ENCODE data around the gene FGF7.
"Not testable (repeated sequence)": the region's sequence is repeated elsewhere in the genome, so short reads cannot be mapped to it uniquely, and the experiment has no call there.

Gene FGF7

GRCh38 chr15:49439678-49440395 is 16.8 kb downstream of the FGF7 start:
- no peak for DNase-seq (ENCODE audit: low read depth in 2 of 2)

- DNase-seq (ENCODE audit: low read depth in 2 of 2), result no peak
Measured at GRCh38 chr15:49441356-49441755, 18.3 kb downstream of the FGF7 start.

GRCh38 chr15:49441816-49442215 is 18.8 kb downstream of the FGF7 start:
- DNase-seq (ENCODE audit: low read depth in 2 of 2), result no peak

DNA sequence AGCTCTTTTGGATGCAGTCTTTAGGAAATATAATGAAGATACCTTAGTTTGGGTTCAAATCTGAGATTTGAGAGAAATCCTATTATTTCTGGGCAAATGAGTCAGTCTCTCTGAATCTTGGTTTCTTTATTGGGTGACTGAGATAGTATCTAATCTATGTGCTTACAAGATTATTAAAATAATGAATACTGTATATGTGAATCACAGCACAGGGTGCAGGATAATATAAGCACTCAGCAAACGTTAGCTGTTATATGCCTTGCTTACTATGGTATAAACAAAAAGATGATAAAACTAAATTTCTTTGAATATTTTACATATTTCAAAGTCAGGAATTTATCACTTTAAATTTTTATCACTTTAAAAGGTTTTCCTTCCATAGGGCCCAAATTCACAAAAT is 29.6 kb downstream of the FGF7 start:
- no peak for DNase-seq (ENCODE audit: low read depth in 2 of 2)

DNA sequence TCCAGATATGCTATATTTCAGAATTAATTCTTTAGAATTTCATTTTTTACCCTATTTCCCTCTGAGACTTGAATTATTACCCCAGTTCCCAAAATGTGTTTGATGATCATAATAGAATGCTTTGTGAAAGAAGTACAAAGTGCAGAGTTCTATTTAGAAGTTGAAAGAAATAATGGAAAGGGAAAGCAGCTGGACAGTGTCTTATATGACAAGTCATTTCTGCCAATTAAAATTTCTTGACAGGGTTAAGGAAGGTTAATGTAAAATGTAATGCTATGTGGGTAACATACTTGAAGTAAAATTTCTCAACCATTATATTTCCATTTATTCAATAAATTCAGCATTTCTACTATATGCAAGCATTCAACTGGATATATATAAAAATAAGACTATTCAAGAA is 33.1 kb downstream of the FGF7 start:
- no peak for DNase-seq (ENCODE audit: low read depth in 2 of 2)

GRCh38 chr15:49458145-49458544 is 35.1 kb downstream of the FGF7 start:
- DNase-seq (ENCODE audit: low read depth in 2 of 2), result no peak

- no peak for DNase-seq (ENCODE audit: low read depth in 2 of 2)
Measured at GRCh38 chr15:49460411-49460941, 37.4 kb downstream of the FGF7 start.

DNA sequence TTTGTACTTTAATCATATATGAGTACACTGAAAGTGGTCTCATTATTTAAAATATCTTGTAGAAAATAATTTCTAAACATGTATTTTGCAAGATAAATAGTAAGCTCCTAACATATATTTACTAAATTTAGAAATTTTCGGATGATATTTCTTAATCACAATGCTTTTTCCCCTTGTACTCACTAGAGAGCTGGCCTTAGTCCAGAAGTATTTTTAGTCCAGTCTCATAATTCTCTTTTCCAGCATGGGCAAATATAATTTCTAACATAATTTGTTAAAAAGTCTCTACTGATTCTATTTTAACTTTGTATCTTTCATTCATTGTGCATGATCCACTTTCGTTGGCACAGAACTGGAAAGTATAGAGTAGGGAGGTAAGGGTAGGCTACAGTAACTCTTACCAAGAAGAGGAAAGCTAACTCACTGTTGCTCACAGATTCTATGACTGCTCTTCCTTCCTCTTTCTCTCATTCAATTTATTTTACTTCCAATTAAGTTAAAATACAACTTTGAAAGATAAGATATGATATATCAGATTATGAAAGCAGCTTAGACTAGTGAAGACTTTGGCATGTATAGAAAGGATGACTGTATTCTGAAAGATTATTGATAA is 39.3 kb downstream of the FGF7 start:
- no peak for DNase-seq (ENCODE audit: low read depth in 2 of 2)

GRCh38 chr15:49464522-49464921 is 41.5 kb downstream of the FGF7 start:
- DNase-seq (ENCODE audit: low read depth in 2 of 2), result no peak

- no peak for DNase-seq (ENCODE audit: low read depth in 2 of 2)
Measured at GRCh38 chr15:49466119-49466518, 43.1 kb downstream of the FGF7 start.

DNA sequence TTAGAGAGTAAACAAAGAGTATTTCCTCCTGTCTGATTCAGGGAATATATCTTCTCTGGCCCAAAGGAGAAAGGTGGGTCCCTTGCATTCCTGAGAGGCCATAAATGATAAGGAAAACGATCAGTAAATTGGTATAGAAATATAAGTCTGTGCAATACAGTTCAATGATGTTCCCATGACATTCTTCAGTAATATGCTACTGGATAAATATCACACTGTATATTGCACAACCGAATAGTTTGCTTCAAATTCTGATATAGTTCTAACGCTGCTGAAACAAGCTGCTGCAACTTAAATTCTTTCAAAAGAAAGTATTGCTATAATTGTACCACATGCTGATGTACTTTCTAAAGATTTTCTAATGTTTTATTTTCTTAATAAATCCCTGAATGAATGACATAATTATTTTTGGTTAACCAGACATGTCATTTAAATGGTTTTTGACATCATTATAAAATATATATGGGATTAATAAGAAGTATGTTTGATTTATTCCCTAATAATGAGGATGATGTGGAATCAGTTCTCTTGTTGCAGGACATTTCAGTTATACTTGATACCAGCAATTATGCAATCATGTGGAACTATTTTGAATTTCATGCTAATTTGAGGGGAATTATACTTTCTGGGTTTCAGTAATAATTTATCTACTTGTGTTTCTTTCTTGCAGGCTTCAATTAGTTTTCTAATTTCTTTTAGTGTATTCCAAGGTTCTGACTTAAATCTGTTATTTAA is 44.9 kb downstream of the FGF7 start:
- DNase-seq (ENCODE audit: low read depth in 2 of 2), result no peak

DNA sequence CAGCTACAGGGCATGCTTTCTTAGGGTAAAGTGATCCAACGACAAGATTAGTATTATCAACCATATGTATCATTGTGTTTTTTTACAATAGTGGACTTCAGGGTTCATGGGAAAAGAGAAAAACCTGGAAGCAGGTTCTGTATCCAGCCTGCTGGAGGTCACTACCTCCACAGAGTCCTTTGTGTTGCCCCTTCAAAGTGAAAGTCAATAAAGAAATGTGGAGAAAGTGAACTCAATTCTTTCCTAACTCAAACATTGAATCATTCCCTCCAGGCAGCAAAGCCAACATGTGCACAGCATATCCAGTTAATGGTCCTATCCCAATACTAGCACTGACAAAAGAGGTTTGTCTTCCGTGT is 45.4 kb downstream of the FGF7 start:
- no peak for DNase-seq (ENCODE audit: low read depth in 2 of 2)

GRCh38 chr15:49471248-49471647 is 48.2 kb downstream of the FGF7 start:
- peak in 1 of 2 donors; percentile 35 for DNase-seq (ENCODE audit: low read depth in 2 of 2)

DNA sequence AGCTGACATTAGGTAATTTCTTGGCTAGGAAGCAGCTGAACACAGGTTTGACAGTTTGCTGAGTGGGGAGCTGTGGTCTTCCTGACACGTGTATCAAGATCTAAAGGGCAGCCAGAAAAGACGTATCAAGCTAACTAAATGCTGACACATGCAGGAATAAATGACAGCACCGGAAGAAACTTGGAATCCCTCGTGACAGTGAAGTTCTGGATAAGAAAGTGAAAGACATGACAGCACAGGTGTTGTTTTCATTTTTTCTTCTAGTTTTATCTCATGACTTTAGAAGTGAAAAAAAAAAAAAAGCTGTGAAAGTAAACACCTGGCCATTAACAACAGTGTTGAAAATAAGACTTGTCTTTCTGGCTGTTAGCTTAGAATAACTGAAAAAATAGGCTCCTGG is 48.7 kb downstream of the FGF7 start:
- DNase-seq (ENCODE audit: low read depth in 2 of 2), result no peak

GRCh38 chr15:49472338-49472737 is 49.3 kb downstream of the FGF7 start:
- DNase-seq (ENCODE audit: low read depth in 2 of 2), result no peak

- DNase-seq (ENCODE audit: low read depth in 2 of 2), result no peak
Measured at GRCh38 chr15:49473031-49473430, 50.0 kb downstream of the FGF7 start.

DNA sequence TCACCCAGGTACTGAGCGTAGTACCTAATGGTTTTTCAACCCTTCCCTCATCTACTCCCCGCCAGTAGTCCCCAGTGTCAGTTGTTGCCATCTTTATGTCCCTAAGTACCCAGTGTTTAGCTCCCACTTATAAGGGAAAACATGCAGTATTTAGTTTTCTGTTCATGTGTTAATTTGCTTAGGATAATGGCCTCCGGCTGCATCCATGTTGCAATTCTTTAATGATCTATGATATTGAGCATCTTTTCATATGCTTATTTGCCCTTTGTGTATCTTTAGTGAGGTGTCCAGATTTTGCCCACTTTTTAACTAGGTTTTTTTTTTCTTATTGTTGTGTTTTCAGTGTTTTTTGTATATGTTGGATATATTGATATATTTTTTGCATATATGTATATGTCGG is 55.0 kb downstream of the FGF7 start:
- not testable (repeated sequence) for DNase-seq (ENCODE audit: low read depth in 2 of 2)

DNA sequence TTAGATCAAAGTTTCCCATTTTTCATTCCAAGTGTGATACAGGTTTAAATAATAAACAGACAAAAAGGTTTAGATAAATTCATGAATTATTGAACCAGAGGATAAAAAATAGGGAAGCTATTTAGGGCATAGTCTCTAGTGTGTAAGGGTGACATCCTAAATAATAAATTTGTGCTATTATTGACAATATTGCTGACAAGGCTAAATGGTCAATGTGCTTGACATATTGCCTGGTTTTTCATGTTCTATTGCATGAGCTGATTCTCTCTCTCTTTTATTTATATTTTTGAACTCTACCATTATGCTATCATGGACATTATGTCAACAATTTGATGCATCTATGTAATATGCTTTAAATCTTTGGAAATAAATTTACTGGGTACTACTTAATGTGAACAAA is 55.9 kb downstream of the FGF7 start:
- DNase-seq (ENCODE audit: low read depth in 2 of 2), result not testable (repeated sequence)

GRCh38 chr15:49485401-49485800 is 62.4 kb downstream of the FGF7 start:
- not testable (repeated sequence) for DNase-seq (ENCODE audit: low read depth in 2 of 2)

GRCh38 chr15:49490966-49491365 is 67.9 kb downstream of the FGF7 start:
- DNase-seq (ENCODE audit: low read depth in 2 of 2), result no peak

DNA sequence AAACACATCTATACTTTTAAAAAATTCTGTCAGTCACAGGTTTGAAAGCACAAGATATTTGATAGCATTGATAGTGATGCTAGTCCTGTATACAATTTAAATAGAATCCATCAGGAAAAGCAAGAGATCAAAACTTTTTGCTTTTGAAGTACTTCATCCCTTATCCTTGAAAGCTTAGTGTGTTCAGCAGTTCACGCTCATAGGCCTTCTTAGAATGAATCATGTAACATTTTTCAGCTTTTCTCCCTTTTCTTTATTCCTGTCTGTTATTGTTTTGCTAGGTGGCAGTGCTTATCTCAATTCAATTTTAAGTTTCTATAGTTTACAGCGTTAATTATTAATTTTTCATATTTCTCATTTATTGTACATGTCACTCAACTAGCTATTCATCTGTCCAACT is 69.1 kb downstream of the FGF7 start:
- DNase-seq (ENCODE audit: low read depth in 2 of 2), result no peak

- DNase-seq (ENCODE audit: low read depth in 2 of 2), result no peak
Measured at GRCh38 chr15:49492830-49493229, 69.8 kb downstream of the FGF7 start.

GRCh38 chr15:49494842-49495241 is 71.8 kb downstream of the FGF7 start:
- DNase-seq (ENCODE audit: low read depth in 2 of 2), result no peak

All from stimulated activated CD4-positive, alpha-beta T cell treated with anti-CD3 and anti-CD28 coated beads, Interleukin-15, amount 100 ng/mL, for 48 hours (primary cell).